K562 (cell line): ENCODE data around the gene PPP1R3E. TPM values are rescaled to one million over a fixed set of nuclear protein-coding genes. Genes with fewer than 3 reads are reported as not detected.

Source experiments
- ATAC-seq: fragments of 200-7000 bp; cut with Tn5 transposase; 3 replicates; pipeline ENCODE4 v1.9.1; 2020; ENCODE audit warnings: moderate library complexity
- BruUV-seq: library from RNA; stranded (reverse); fragments of 400-500 nt; replicated peaks from 2 replicates; lab custom pipeline; 2021; lab: Mats Ljungman, UMichigan
- CTCF ChIA-PET: fragments of 300-600 bp; formaldehyde crosslinking; extraction: SDS; loops from one replicate; lab custom pipeline; 2021; ENCODE audit warnings: low intra/inter-chr PET ratio; lab: Yijun Ruan, JAX
- POLR2A ChIA-PET: fragments of 300-600, 350-650 bp; sonication (Branson Sonifier 250); formaldehyde crosslinking; extraction: SDS; loops from one replicate; lab custom pipeline; 2021; ENCODE audit warnings: antibody characterized with exemption, inconsistent platforms; lab: Yijun Ruan, JAX
- DNase-seq, 4 experiments: peaks; one replicate each; pipeline versions ENCODE4 v3.0.0 to v3.0.0-alpha.2; 2011 to 2018; ENCODE audit warnings: low spot score in 3 of 4, mixed read lengths in 3 of 4; ENCODE audit errors: extremely low read depth in 1 of 4
- FAIRE-seq: peaks from 2 replicates; lab custom pipeline; 2011; peaks lifted over from hg19 to GRCh38; lab: Jason Lieb, UNC
- H2AFZ ChIP-seq: 2 replicates; pipeline ENCODE4 v1.6.0; 2011; ENCODE audit warnings: low read depth, low read length, control low read depth, inconsistent platforms
- H3K27ac ChIP-seq: fragments of 200-600 bp; 3 replicates; pipeline ENCODE4 v1.8.0; 2011; ENCODE audit warnings: low read depth, mild to moderate bottlenecking, control low read depth, inconsistent platforms, low read length, moderate library complexity, mixed read lengths; ENCODE audit errors: extremely low read depth
- H3K27me3 ChIP-seq, 2 experiments: fragments of 300-600 bp in 1 of 2; 2 replicates in 1 of 2; 3 replicates in 1 of 2; pipeline versions ENCODE4 v1.6.0 to v1.8.0; 2011; ENCODE audit warnings: inconsistent platforms in 2 of 2, low read length in 2 of 2, mild to moderate bottlenecking in 1 of 2, mixed read lengths in 1 of 2, moderate library complexity in 1 of 2; ENCODE audit not compliant: control insufficient read depth in 2 of 2, insufficient read depth in 2 of 2
- H3K36me3 ChIP-seq: fragments of 300-600 bp; 3 replicates; pipeline ENCODE4 v1.8.0; 2011; ENCODE audit warnings: mild to moderate bottlenecking, low read length, inconsistent platforms; ENCODE audit not compliant: control insufficient read depth, insufficient read depth
- H3K4me1 ChIP-seq, 2 experiments: fragments of 200-600 bp in 1 of 2; replicated peaks in 1 of 2; 2 replicates in 1 of 2; 3 replicates in 1 of 2; pipeline versions ENCODE4 v1.5.1 to v1.8.0; 2011; ENCODE audit warnings: inconsistent platforms in 2 of 2, low read length in 2 of 2, mild to moderate bottlenecking in 1 of 2, mixed read lengths in 1 of 2, moderate library complexity in 1 of 2; ENCODE audit not compliant: control insufficient read depth in 2 of 2, insufficient read depth in 2 of 2
- H3K4me2 ChIP-seq: 2 replicates; pipeline ENCODE4 v1.6.1; 2011; ENCODE audit warnings: low read length, control low read depth, inconsistent platforms, mixed read lengths; ENCODE audit not compliant: insufficient read depth
- H3K4me3 ChIP-seq: fragments of 200-600 bp; sonication (generic), shearing (Covaris generic); 2 replicates; pipeline ENCODE4 v1.5.1; 2016; ENCODE audit warnings: control low read depth, inconsistent platforms
- H3K79me2 ChIP-seq: fragments of 200-600 bp; 3 replicates; pipeline ENCODE4 v1.8.0; 2011; ENCODE audit warnings: low read length, inconsistent platforms; ENCODE audit not compliant: control insufficient read depth, insufficient read depth
- H3K9ac ChIP-seq, 2 experiments: 2 replicates each; pipeline versions ENCODE4 v1.6.0 to v1.6.1; 2011; ENCODE audit warnings: low read depth in 2 of 2, low read length in 2 of 2, control low read depth in 1 of 2, inconsistent platforms in 1 of 2, mild to moderate bottlenecking in 1 of 2, mixed read lengths in 1 of 2; ENCODE audit not compliant: insufficient read depth in 1 of 2
- H3K9me1 ChIP-seq: one replicate; pipeline ENCODE4 v1.6.0; 2011; ENCODE audit warnings: inconsistent platforms, mild to moderate bottlenecking, low read length, moderate library complexity; ENCODE audit not compliant: control insufficient read depth, insufficient read depth
- H3K9me3 ChIP-seq: replicated peaks from 2 replicates; pipeline ENCODE4 v1.5.1; 2011; ENCODE audit warnings: low read depth, low read length, inconsistent platforms; ENCODE audit not compliant: control insufficient read depth, insufficient read depth
- H4K20me1 ChIP-seq: replicated peaks from 2 replicates; pipeline ENCODE4 v1.6.1; 2011; ENCODE audit warnings: low read length, inconsistent platforms, mixed read lengths; ENCODE audit not compliant: control insufficient read depth, insufficient read depth
- ARNT ChIP-seq, 2 experiments: fragments of 450-650 bp; IDR thresholded peaks; 2 replicates each; pipeline ENCODE4 v1.6.1; 2016; ENCODE audit warnings: mild to moderate bottlenecking in 1 of 2
- CTBP1 ChIP-seq: fragments of 450-650 bp; IDR thresholded peaks from 2 replicates; pipeline ENCODE4 v1.6.1; 2016; ENCODE audit warnings: borderline replicate concordance
- HNRNPUL1 ChIP-seq: fragments of 200-400 bp; formaldehyde crosslinking; IDR thresholded peaks from 2 replicates; pipeline ENCODE4 v1.6.1; 2017; ENCODE audit warnings: low read length
- KLF13 ChIP-seq: fragments of 450-650 bp; IDR thresholded peaks from 2 replicates; pipeline ENCODE4 v1.6.1; 2016; ENCODE audit warnings: missing genetic modification characterization, low read depth, mild to moderate bottlenecking, missing compliant biosample characterization, moderate library complexity, borderline replicate concordance
- MAFG ChIP-seq: fragments of 450-650 bp; conservative IDR thresholded peaks from 2 replicates; pipeline ENCODE4 v1.6.1; 2016; ENCODE audit warnings: missing genetic modification characterization, missing compliant biosample characterization
- NEUROD1 ChIP-seq: fragments of 150-350 bp; IDR thresholded peaks from 2 replicates; pipeline ENCODE4 v1.6.1; 2014; ENCODE audit warnings: borderline replicate concordance, low read length, low read depth; ENCODE audit not compliant: partially characterized antibody
- SAP30 ChIP-seq: fragments of 200-600 bp; sonication (generic); IDR thresholded peaks from 2 replicates; pipeline ENCODE4 v1.6.1; 2012; ENCODE audit warnings: borderline replicate concordance, low read depth, mild to moderate bottlenecking, moderate library complexity, low read length, control low read depth, inconsistent platforms; ENCODE audit not compliant: insufficient read depth, poor library complexity, severe bottlenecking
- YY1 ChIP-seq, 3 experiments: IDR thresholded peaks; 2 replicates each; pipeline ENCODE4 v1.6.1; 2011; ENCODE audit warnings: low read length in 2 of 3, mild to moderate bottlenecking in 2 of 3, moderate library complexity in 2 of 3, borderline replicate concordance in 1 of 3, control low read depth in 1 of 3, low read depth in 1 of 3; ENCODE audit not compliant: insufficient read depth in 3 of 3, insufficient replicate concordance in 2 of 3, control insufficient read depth in 1 of 3, insufficient read length in 1 of 3; ENCODE audit errors: extremely low read depth in 1 of 3
- ZNF436 ChIP-seq: fragments of 250-450, 450-650 bp; sonication (Bioruptor Pico); formaldehyde crosslinking; IDR thresholded peaks from 2 replicates; pipeline ENCODE4 v1.7.0; 2020; ENCODE audit warnings: mild to moderate bottlenecking
- ZNF57 ChIP-seq: fragments of 450-650 bp; formaldehyde crosslinking; IDR thresholded peaks from 2 replicates; pipeline ENCODE4 v1.4.0; 2020; ENCODE audit warnings: mild to moderate bottlenecking, moderate library complexity
- WGBS: fragments of 100-300 bp; shearing (Covaris generic); methylation state at CpG from one replicate; pipeline ENCODE4 v1.1.6; 2016; ENCODE audit warnings: low coverage, mixed read lengths; ENCODE audit not compliant: insufficient coverage; ENCODE audit errors: missing lambda C conversion rate; 5-methylcytosine and 5-hydroxymethylcytosine counted together
- in situ Hi-C: fragments of 300-500 bp; cut with MboI; formaldehyde crosslinking; loops from 4 replicates; pipeline ENCODE4 v1.15.0; 2018; ENCODE audit warnings: inconsistent platforms, mixed read lengths
- intact Hi-C: fragments of 100-400 bp; cut with micrococcal nuclease; formaldehyde crosslinking; loops from 2 replicates; pipeline ENCODE4 v1.14.2; 2022
- polyA plus RNA-seq, 8 experiments: library from polyadenylated mRNA; depleted of rRNA in 4 of 8; stranded (reverse) in 5 of 8; unstranded in 3 of 8; fragments of >200 nt; fragmentation: Nextera tagmentation in 2 of 8; fragmentation: Illumina TruSeq in 1 of 8; extraction: Ambion mirVana in 2 of 8; extraction: Trizol in 1 of 8; gene quantifications; 2 replicates each; pipeline versions ENCODE4 v1.2.1 to v1.2.3, GENCODE V29; 2011 to 2014; ENCODE audit warnings: inconsistent platforms in 1 of 8, missing spikeins in 1 of 8
- total RNA-seq, 7 experiments: library from RNA; depleted of rRNA in 6 of 7; stranded (reverse); fragments of >200 nt in 6 of 7; fragmentation: Illumina TruSeq in 2 of 7; extraction: Trizol in 2 of 7; gene quantifications; 2 replicates each; pipeline versions ENCODE4 v1.2.1 to v1.2.3, GENCODE V29; 2011 to 2021; ENCODE audit warnings: low replicate concordance in 1 of 7
- TF ChIP-seq, protein P1 (sequence below): conservative IDR thresholded peaks from 2 replicates; pipeline ENCODE4 v1.6.1; 2011; ENCODE audit warnings: low read depth, mild to moderate bottlenecking, low read length; ENCODE audit not compliant: control insufficient read depth
- TF ChIP-seq, protein P2 (sequence below): fragments of 450-650 bp; IDR thresholded peaks from 2 replicates; pipeline ENCODE4 v1.6.1; 2014; ENCODE audit warnings: low read depth, mild to moderate bottlenecking, moderate library complexity, borderline replicate concordance
- TF ChIP-seq, protein P3 (sequence below): IDR thresholded peaks from 3 replicates; pipeline ENCODE4 v1.6.1; 2011; ENCODE audit warnings: borderline replicate concordance, mild to moderate bottlenecking; ENCODE audit not compliant: insufficient read length, insufficient read depth

PPP1R3E gene
- total and polyA plus RNA-seq, 9 of the 15 experiments (the other 6 are each of a cell fraction or from before 2014, with no cell fraction given), result 3.2 to 18.4 (median 7.6) TPM

DNA sequence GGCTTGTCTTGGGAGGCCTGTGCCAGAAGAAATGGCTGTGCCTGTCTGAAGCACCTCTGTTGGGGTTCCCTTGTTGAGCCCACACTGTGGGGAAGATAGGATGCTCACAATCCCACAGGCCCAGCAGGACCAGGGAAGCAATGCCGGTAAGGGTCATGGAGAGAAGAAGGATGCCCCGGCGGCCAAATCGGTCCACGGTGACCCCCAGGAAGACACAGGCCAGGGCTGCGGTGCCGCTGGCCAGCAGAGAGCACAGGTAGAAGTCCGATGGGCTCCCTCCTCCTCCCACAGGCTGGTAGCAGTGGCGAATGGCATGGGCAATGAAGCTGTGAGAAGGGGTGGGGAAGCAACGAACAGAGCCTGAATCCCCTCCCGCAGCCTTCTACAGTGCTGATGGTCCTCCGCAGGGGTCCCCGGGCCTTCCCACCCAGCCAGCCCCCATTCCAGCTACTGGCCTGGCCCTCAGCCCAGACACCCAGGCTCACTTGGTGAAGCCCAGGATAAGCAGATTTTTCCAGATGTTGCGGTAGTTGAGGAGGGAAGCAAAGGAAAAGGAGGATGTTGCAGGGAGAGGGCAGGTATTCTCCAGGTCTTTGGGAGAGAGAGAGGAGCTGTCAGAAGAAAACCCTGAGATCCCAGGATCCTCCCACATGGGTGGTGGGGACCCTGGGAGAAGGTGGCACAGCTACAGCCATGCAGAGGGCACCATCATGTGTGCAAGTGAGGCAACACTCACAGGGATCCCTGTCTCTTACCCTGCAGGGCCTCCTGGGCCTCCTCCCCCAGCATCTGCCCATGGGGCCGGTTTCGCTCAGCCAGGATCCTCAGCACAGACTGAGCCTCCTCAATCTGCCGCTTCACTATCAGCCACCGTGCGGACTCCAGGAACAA lies 45.0 kb upstream of the PPP1R3E start:
- Histone ChIP-seq H3K27me3 (peaks cover 3 to 19% of the 10 kb centered on the region in 2 experiments; a peak in 3 of 5 replicates), H4K20me1 (no peaks in the 10 kb centered on the region)
- in situ Hi-C loops, result no loop called here
- 58% methylated on average over 12 of the region's 19 CpGs for WGBS
- POLR2A ChIA-PET, result no interaction called here
- no peak for TF ChIP-seq SAP30
- TF ChIP-seq CTBP1, result no peak
- TF ChIP-seq HNRNPUL1, result no peak
- TF ChIP-seq NEUROD1, result no peak
- TF ChIP-seq KLF13 (tag), result no peak
- TF ChIP-seq YY1 (IDR thresholded peaks at IDR 0.05; ENCODE audit: borderline replicate concordance in 1 of 3, control insufficient read depth in 1 of 3, extremely low read depth in 1 of 3, insufficient read depth in 3 of 3, insufficient read length in 1 of 3, insufficient replicate concordance in 2 of 3, low read depth in 1 of 3, low read length in 2 of 3), result no peak
- no peak for TF ChIP-seq ZNF57
- TF ChIP-seq, protein P1, sequence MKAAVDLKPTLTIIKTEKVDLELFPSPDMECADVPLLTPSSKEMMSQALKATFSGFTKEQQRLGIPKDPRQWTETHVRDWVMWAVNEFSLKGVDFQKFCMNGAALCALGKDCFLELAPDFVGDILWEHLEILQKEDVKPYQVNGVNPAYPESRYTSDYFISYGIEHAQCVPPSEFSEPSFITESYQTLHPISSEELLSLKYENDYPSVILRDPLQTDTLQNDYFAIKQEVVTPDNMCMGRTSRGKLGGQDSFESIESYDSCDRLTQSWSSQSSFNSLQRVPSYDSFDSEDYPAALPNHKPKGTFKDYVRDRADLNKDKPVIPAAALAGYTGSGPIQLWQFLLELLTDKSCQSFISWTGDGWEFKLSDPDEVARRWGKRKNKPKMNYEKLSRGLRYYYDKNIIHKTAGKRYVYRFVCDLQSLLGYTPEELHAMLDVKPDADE, result no peak
- TF ChIP-seq, protein P2, sequence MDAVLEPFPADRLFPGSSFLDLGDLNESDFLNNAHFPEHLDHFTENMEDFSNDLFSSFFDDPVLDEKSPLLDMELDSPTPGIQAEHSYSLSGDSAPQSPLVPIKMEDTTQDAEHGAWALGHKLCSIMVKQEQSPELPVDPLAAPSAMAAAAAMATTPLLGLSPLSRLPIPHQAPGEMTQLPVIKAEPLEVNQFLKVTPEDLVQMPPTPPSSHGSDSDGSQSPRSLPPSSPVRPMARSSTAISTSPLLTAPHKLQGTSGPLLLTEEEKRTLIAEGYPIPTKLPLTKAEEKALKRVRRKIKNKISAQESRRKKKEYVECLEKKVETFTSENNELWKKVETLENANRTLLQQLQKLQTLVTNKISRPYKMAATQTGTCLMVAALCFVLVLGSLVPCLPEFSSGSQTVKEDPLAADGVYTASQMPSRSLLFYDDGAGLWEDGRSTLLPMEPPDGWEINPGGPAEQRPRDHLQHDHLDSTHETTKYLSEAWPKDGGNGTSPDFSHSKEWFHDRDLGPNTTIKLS, result no peak
- TF ChIP-seq ZNF436 (CRISPR knock-in tag), result no peak
- no peak for TF ChIP-seq ARNT (IDR thresholded peaks at IDR 0.05)
- TF ChIP-seq, protein P3, sequence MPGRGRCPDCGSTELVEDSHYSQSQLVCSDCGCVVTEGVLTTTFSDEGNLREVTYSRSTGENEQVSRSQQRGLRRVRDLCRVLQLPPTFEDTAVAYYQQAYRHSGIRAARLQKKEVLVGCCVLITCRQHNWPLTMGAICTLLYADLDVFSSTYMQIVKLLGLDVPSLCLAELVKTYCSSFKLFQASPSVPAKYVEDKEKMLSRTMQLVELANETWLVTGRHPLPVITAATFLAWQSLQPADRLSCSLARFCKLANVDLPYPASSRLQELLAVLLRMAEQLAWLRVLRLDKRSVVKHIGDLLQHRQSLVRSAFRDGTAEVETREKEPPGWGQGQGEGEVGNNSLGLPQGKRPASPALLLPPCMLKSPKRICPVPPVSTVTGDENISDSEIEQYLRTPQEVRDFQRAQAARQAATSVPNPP, result no peak
- no peak for TF ChIP-seq MAFG (tag)
- TF ChIP-seq, all 486 proteins: peak for 0
- CTCF ChIA-PET, result no interaction called here
- H3K27ac ChIP-seq, result no peak overlapping the region
- BruUV-seq, result no TSS peak
- peaks cover 11 to 28% of the 10 kb centered on the region in 2 experiments; a peak in 4 of 5 replicates for H3K4me1 ChIP-seq
- no peaks in the 10 kb centered on the region for H3K9me3 ChIP-seq
- ATAC-seq (no peak), FAIRE-seq (no peak), DNase-seq (no peak)
- no peak overlapping the region for H3K4me2 ChIP-seq
- intact Hi-C loops, result no loop called here
- no peak overlapping the region for H2AFZ ChIP-seq
- no peaks in the 10 kb centered on the region for H3K79me2 ChIP-seq
- H3K9me1 ChIP-seq, result no peaks in the 10 kb centered on the region
- no peak overlapping the region; a peak in 1 of 4 replicates for H3K9ac ChIP-seq
- no peak overlapping the region for H3K4me3 ChIP-seq
- H3K36me3 ChIP-seq, result no peaks in the 10 kb centered on the region
